Measurements from ENCODE around the gene ULK2. TPM values are rescaled to one million over a fixed set of nuclear protein-coding genes. Genes with fewer than 3 reads are reported as not detected.

Gene ULK2
- 9.4 and 10.6 TPM in 2 replicates for total RNA-seq

GRCh38 chr17:19867329-19868078 is at the start of gene ULK2:
Gene ULK2, minus strand, starts transcription at chr17:19867936. Its CDS starts 519 bp downstream, at chr17:19867417.

GRCh38 chr17:19747829-19748806 is 119.6 kb downstream of the ULK2 start, which contains the start of gene ALDH3A1:
Gene ALDH3A1, minus strand, starts transcription at chr17:19748298. Its CDS starts 3,169 bp downstream, at chr17:19745129.

Other genes starting within 250 kb of the ULK2 start
- 41.7 and 47.3 TPM in 2 replicates for gene ALDH3A2, start 219.2 kb downstream of the ULK2 start, total RNA-seq
- gene SLC47A2, start 151.4 kb downstream of the ULK2 start, total RNA-seq, result not detected in 2 replicates
- 0.10 TPM in 1 of 2 replicates, not detected in the other for gene ALDH3A1, start 119.6 kb downstream of the ULK2 start, total RNA-seq
- 12.2 and 13.1 TPM in 2 replicates for gene AKAP10, start 109.9 kb upstream of the ULK2 start, total RNA-seq
- gene SPECC1, start 141.4 kb upstream of the ULK2 start, total RNA-seq, result 3.9 and 4.7 TPM in 2 replicates

All from mammary microvascular endothelial cell (primary cell).